ENCODE measurements around the gene ARHGEF12.

Gene ARHGEF12

DNA sequence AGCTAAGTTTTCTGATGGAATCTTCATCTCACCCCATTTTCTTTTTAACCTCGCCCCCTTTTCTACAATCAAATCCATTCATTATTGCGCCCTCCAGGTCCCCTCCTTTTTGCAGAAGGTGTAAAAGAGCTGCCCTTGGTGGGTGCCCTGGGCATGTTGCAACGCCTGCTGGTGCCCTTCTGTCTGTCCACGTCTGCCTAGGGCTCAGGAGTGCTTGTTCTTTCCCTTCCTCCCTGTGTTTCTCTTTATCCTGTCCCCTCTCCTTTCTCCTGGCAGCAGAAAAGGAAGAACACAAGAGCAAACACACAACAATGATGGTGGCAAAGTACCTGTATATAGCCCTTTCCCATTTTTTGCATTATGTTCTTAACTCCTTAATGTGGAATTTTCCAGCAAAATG lies 17.3 kb upstream of the ARHGEF12 start:
- no peak for DNase-seq (ENCODE audit: low spot score)

DNA sequence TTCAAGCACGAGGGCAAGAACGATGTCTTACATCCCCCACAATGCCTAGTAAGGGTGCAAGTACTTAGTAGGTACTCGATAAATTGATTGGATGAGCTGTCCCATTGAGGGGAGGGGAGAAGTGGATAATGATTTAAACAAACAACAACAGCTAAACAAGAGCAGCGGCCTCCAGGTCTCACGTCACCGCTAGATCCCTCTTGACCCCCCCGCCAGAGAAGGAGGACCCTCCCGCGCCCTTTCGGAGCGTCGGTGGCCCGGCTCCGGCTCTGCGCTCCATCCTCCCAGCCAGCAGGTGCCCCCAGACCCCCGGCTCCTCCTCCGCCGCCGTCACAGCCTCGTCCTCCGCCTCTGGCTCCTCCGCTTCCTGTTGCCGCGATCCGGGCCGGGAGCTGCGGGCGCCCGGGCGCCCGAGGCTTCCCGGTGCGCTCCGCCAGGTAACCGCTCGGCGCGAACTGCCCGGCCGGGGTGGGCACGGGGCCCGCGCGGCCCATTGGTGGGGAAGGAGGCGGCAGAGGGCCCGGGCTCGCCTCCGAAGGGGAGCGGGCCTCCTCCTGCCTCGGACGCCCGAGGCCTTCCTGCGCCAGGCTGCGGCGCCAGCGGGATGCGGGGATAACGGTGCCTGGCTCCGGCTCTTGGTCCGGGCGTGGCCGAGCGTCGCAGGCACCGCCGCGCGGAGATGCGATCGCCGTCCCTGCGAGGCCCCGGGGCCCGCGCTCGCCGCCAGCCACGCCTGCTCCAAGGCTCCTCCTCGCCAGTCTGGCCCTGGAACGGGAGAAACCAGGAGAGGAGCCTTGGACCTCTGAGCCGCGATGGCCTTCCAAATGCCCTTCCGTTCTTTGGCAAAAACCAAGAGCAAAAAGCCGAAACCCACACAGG lies 11.0 kb upstream of the ARHGEF12 start, which contains the start of gene TLCD5:
Gene TLCD5 (plus strand): TSS at position 368 of the 879 bp plus-strand sequence. CDS start 2,143 bp downstream, outside the sequence.
- peak; percentile 78 for DNase-seq (ENCODE audit: low spot score)

DNA sequence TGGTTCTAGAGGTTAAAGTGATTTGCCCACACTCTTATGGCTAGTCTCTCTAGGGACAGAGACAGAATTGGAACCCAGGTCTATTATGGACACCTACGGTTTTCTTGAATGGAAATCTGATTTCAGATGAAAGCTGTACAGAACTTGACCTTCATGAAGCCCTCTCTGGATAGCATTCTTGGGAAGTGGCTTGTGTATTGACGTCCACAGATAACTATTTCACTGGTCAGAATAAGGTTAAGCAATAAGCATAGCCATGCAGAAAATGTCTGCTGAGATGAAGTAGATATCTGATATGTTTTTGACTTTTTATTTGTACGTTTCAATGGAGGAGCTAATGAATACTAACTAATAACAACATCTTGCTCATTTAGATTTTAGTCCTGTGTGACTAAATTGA lies 10.0 kb upstream of the ARHGEF12 start:
- DNase-seq (ENCODE audit: low spot score), result no peak

DNA sequence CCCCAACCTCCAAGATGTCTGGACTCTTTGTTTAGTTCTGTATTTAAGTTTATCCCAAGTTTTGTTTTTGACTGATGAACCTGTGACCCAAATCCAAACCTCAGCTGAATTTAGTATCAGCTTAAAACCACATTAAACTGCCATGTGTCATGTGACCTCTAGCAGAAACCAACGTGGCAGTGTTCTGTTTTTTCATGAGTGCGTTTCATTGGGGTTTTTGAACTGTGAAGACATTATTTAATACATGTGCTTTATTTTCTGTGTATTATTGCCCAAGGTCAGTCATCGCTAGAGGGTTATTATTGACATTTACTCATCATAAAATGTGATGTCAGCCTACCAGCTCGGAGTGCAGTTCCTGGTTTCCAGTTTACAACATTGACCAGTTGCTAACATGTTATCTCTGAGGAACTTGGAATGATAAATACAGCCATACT lies 9.3 kb upstream of the ARHGEF12 start:
- no peak for DNase-seq (ENCODE audit: low spot score)

DNA sequence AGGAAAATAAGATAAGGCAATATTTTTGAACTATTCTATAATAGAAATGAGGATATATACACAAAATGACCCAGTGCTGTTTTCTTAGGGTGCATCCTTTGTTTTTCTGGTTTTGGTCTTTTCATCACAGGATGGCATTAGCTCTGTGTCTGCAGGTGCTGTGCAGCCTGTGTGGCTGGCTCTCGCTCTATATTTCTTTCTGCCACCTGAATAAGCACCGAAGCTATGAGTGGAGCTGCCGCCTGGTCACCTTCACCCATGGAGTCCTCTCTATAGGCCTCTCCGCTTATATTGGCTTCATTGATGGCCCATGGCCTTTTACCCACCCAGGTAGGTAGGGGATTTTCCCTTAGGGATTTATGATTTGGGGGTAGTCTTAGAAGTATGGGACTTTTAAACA lies 8.9 kb upstream of the ARHGEF12 start:
- no peak for DNase-seq (ENCODE audit: low spot score)

DNA sequence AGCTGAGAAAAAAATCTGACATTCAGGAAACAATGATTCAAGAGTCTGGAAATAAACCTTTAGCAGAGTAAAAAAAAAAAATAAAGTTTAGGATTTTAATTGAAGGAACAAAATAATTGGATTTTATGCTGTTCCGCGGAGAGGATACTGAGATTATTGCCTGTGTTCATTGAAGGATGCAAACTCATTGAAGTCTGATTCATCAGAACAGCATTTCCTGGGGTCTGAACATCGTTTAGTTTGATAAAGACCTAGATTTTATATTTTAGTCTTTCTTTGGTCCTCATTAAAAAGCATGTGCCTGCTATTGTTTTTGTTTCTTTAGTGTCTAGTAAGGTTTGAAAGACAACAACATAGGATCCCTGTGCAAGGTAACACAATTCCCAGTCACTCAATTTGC lies 6.7 kb upstream of the ARHGEF12 start:
- DNase-seq (ENCODE audit: low spot score), result no peak

DNA sequence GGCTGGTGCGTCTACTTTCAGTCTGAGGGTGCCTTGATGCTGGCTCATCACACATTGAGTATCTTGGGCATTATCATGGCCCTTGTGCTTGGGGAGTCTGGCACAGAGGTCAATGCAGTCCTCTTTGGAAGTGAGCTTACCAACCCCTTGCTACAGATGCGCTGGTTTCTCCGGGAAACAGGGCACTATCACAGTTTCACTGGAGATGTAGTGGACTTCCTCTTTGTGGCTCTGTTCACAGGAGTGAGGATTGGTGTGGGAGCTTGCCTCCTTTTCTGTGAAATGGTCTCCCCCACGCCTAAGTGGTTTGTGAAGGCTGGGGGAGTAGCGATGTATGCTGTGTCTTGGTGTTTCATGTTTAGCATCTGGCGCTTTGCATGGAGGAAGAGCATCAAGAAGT lies 6.2 kb upstream of the ARHGEF12 start:
- DNase-seq (ENCODE audit: low spot score), result no peak

DNA sequence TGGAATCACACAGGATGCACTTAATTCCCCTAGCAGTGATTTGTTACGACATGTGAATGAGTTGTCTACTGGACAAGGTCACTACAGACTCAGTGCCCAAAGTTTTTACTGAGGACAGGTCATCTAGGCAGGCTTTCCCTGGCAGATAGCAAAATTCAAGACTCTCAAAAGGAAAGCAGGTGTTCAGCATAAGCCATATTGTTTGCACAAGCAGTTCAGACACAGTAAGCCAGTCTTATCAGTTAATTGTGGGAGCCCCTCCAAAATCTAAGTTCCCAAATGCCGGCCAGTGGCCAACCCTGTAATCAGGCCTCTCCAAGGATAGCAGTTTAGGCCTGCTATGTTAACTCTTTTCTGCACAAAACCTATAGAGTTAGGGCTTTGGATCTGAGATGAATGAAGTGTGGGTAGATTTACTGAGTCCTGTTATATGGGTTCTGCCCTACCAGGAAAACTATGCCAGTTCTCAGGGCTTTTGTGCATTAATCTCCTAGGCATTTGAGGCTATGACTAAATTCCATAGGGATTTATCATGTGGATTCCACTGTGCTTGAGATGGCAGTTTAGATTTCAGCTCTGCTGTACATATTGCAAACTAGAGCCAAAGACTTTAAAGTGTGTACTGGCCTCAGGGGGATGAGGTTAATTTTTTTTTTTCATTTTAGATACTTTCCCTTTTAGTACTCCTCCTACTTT lies 4.8 kb upstream of the ARHGEF12 start:
- DNase-seq (ENCODE audit: low spot score), result no peak

DNA sequence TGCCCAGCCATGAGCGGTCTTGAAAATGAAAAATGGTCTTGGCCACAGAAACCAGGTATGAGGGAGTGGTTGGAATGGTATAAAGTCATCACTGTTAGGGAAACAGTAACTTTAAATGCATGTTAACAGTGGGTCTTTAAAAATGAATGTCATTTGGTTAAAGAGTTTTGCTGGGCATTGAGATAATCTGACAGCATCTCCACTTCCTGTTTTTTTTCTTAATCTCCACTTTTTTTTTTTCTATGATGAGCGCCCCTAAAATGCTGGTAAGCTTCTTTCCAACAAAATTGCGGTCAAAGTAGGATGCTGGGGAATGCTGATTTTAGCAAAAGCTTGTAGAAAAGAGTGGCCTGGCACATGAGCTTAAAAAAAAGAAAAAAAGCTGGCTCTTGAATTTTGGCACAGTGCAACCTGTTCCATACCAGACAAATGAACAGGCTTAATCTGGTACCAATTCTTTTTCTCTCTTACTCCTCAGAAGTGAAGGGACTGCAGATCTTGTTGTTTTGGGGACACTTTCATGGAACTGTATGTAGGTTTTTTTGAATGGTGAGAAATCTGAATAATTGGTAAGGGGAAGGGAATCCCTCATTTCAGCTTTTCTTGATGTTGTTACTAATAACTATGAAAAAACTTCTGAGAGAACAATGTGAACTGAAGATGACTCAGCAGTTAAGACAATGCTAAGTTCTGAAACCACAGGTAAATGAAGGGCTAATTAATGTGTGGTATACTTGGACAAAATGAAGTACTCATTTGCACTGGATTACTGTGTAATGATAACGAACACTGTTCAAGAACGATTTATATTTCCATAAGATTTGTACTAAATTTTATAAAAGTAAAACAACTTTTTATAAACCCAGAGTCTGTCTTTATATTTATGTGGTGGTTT lies 3.1 kb upstream of the ARHGEF12 start:
- no peak for DNase-seq (ENCODE audit: low spot score)

DNA sequence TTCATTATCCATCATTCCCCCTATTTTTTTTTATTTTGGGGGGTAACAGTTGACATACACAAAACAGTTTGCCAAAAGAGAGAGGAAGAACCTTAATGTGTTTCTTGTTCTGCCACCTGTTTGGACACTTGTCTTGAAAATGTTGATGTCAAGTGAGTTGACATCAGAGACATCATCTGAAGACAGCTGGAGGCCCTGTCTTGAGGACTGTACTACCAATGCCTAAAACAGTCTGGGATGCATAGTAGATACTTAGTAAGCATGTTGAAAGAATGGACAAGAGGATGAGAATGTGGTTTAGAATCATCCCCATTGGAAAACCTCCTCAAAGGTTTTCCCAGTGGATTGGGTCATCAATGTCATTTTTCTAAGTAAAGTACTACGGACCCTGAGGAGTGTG lies 2.4 kb upstream of the ARHGEF12 start:
- DNase-seq (ENCODE audit: low spot score), result no peak

DNA sequence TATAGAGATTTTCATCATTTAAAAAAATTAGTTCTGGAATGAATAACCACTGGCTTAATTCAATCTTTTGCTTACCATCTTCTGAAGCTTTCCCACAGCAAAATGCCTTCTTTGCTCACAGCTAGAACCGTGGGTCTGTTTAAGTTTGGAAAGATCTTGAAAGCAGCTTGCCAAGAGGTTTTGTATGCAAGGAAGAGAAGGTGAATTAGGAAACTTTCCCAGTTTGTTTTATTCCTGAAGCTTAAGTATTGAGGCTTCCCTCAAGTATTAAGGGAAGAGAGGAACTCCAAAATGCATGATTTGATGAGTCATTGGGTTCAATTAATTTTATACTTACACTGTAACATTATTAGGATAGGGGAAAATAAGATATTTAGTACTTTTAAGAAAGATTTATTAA lies 1.9 kb upstream of the ARHGEF12 start:
- DNase-seq (ENCODE audit: low spot score), result no peak

DNA sequence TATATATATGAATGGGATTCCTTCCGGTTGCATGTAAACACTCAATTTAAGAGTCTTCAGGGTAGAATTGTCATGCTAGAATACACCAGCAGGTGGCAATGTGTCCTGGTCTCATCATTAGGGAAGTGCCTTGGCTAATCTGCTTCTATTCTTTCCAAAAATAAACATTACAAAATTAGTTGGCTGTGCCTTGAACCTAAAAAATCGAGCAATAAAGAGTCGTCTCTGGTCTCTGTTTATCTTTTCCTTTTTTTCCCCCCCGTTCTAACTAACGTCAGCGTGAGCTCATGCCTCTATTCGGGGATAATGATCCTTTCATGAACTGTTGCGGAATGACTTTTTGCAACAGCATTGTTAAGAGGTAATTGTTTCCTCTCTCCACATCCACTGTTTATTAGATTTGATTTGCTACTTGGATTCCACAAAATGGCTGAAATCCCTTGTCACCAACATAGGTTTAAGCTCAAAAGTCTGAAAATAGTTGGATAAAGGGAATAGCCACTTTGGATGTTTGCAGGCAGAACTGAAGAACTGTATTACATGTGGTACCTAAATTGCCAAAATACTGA lies 1.2 kb upstream of the ARHGEF12 start:
- peak; percentile 86 for DNase-seq (ENCODE audit: low spot score)

DNA sequence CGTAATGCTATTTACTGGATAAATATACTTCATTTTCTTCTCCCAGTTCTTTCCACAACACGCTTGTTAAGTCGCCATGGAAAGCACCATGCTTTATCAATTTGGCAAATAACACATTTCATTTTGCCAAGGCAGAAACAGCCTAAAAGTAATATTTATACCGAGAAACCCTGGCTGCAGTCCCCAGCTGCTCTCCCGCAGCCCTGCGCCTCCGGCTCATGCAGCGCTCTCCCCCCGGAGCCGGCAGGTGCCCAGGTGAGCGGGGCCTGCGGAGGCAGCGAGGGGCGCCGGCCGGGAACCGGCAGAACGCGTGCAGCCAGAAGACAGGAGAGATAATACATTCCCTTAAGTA lies 681 bp upstream of the ARHGEF12 start:
- DNase-seq (ENCODE audit: low spot score), result no peak

DNA sequence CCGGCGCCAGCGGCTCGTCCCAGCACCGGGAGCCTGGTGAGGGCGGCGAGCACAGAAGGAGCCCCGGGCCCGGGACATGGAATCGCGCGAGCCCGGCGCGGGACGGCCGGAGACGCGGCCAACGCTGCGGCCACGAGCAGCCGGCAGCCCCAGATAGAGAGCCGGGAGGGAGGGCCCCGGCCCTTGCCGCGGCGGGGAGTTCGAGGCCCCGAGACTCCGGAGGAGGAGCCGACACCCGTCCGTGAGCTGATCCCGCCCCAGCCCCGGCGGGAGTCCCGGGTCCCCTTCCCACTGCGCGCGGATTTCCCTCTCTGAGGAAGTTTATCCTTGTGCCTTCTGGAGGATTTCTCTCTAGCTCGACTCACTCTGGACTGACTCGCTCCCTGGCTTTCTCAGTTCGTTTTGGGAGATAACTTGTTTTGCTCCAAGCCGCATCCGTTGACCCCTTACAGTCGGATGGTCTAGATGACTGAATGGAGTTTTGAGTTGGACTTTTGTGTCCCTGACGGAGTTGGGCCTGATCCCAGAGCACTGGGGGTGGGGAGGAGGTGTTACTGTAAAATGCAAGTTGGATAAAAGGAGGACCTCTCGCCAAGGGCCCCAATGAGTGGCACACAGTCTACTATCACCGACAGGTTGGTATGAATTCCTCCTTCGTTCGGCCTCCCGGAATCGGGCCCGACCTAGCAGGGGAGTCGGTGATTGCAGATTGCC lies 585 bp downstream of the ARHGEF12 start:
- DNase-seq (ENCODE audit: low spot score), result no peak

DNA sequence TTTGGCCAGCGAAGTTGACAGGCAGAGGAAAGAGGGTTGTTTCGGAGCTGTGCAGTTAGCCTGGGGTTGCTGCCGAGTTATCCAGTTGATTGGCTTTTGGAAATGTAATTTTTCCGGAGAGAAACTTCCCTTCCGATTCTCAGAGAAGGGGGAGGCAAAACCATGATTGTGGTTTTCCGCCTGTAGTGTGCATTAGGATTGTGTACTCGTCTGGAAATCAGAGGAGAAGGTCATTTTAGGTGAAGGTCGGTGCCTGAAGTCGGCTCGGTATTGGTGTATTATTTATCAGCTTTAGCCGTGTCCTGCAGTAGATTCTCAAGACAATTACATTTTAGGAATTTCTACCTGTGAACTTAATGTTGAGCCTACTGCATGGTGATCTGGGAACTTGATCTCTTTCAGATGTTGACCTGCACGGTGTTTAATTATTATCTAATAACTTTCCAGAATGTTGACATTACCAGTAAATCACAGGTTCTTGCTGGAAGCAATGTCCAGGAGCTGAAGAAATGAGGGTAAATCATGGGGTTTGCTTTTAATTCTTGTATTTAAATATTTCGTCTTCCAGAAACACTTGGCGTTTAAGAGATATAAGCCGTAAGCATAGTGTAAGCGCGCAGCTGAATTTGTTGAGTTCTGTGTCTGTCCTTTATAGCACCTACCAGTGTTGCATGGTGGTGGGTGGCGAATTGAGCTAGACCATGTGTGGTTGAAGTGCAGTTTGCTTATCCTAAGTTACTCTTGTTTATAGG lies 1.3 kb downstream of the ARHGEF12 start:
- peak; percentile 57 for DNase-seq (ENCODE audit: low spot score)

DNA sequence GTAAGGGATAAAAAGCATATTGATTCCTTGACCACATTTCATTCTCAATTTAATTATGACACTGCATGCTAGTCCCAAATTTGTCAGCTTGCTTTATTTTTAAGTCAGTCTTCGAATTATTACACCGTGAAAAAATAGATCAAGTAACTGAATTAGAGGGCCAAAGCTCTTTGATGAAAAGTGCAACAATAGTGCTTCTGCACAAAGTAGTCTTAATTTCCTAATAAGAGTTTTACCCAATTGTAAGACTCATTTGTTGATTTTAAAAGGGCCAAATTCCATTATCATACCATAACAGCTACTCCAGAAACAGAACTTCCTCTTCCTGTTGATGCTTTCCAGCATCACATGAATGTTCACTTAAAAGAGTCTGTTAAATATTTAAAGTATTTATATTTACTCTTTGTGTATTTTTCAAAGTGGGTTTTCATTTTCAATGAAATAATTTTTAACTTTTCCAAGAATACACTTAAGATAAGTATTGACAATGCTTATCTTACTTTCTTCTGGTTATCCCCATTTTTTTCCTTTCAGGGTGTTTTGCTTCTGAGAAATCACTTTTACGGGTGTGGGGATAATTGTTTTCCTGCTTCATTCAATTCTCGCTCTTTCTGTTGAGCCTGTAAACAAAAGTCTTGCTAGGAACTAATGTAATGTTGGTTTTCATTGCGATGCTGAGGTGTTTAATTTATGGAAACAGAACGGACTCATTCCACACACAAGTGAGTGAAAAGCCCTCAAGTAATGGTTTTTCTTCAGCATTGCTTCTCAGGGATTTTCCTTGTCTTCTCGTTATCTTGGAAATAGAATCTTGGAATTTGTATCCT lies 2.1 kb downstream of the ARHGEF12 start:
- DNase-seq (ENCODE audit: low spot score), result no peak

DNA sequence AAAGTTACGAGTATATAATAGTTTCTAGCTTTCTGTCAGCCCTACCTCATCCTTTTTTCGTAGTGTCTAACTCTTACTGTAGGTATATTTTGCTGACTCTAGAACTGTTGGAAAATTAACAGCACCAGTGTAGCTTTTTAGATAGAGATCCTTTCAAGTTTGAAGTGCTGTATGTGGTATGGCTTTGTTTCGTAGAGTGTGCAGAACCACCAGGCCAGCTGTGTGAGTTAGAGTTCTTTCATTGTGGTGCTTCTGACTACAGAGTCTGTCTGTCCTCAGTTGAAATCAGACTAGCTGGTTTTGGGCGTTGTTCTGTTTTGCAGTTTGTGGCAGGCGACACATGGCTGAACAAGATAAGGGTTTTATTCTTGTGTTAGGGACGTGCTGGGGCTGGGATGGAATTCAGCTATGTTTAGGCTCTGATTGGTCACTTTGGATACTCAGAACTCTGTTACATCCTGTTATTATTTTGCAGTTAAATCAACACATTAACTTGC lies 3.2 kb downstream of the ARHGEF12 start:
- peak; percentile 86 for DNase-seq (ENCODE audit: low spot score)

DNA sequence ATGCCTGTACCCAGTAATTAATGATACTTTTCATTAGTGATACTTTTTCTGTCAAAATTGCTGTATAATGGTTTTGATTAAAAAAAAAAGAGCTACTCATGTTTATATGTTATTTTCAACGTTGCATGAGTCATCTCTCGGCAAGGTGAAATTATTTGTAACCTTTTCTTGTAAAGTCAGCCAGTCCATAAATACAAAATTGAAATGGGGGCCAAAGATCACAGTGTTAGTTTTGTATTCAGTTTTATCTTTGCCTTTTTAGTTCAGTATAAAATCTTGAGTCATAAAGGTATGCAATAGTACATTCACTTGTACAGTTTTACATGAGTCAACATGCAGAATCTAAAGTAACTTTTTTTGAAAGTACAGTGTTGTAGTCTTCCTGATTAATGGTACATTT lies 4.3 kb downstream of the ARHGEF12 start:
- no peak for DNase-seq (ENCODE audit: low spot score)

DNA sequence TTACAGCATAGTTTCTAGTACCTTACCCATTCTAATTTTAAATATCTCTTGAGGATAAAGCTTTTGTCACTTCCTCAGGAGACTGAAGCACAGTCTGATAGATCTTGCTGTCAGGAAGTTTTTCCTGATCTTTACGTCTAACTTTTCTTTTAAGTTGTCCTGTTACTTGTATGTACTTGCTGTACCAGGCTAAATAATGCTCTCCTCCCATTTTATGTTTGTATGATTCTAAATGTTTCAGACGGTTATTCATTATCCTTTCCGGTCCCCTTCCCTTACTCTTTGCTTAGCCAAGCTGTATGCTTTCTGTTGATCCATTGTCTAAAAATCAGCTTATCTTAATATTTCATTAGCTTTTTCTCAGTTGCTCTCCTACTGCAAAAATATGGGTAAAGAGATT lies 6.0 kb downstream of the ARHGEF12 start:
- no peak for DNase-seq (ENCODE audit: low spot score)

DNA sequence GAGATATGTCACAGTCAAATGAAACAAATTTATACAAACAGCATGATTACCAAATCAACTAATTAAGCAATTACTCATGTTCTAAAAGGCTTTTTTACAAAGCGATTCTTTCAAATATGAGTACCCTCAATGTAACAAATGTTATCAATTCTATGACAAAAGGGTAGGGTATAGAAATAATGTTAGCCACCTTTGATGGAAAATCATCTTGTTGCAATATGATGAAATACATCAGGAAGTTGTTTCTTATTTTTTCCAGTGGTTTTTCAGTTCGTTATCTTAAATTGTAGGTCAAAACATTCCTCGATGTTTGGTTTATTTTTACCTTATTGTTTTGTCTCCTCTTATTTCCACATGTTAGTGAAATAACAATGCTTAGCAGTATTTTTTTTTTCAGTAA lies 6.5 kb downstream of the ARHGEF12 start:
- DNase-seq (ENCODE audit: low spot score), result no peak
